A549 (cell line): ENCODE measurements around the gene TIMM10. TPM values are rescaled to one million over a fixed set of nuclear protein-coding genes. Genes with fewer than 3 reads are reported as not detected.
A peak's percentile ranks its signal among the peaks of the same experiment; 100 is the strongest.

Source experiments
- ATAC-seq, 2 experiments: fragments of 200-7000 bp in 1 of 2; fragments of >200 bp in 1 of 2; cut with Nextera tagmentation in 1 of 2; cut with Tn5 transposase in 1 of 2; 3 replicates each; pipeline versions ENCODE4 v1.8.0 to v1.9.1; 2018 to 2020; ENCODE audit warnings: mild to moderate bottlenecking in 1 of 2, moderate library complexity in 1 of 2
- CTCF ChIA-PET: fragments of 300-600 bp; sonication (Branson Sonifier 250); formaldehyde crosslinking; extraction: SDS; loops from one replicate; lab custom pipeline; 2021; ENCODE audit warnings: antibody characterized with exemption, inconsistent platforms; lab: Yijun Ruan, JAX
- POLR2A ChIA-PET: fragments of 350-600 bp; formaldehyde crosslinking; extraction: SDS; loops from one replicate; lab custom pipeline; 2021; ENCODE audit warnings: antibody characterized with exemption, inconsistent platforms; lab: Yijun Ruan, JAX
- DNase-seq, 2 experiments: peaks; one replicate each; pipeline versions ENCODE4 v3.0.0 to v3.0.0-alpha.2; 2011 to 2016; ENCODE audit warnings: low read depth in 1 of 2, low spot score in 1 of 2
- FAIRE-seq: peaks from 2 replicates; lab custom pipeline; 2011; peaks lifted over from hg19 to GRCh38; lab: Jason Lieb, UNC
- H3K27ac ChIP-seq, 2 experiments: fragments of >200 bp; sonication (Bioruptor Twin); formaldehyde crosslinking; 3 replicates each; pipeline ENCODE4 v1.5.1; 2016 to 2017
- H3K4me1 ChIP-seq: fragments of >200 bp; sonication (Bioruptor Twin); formaldehyde crosslinking; 3 replicates; pipeline ENCODE4 v1.6.1; 2016
- H3K4me2 ChIP-seq: fragments of >200 bp; sonication (Bioruptor Twin); formaldehyde crosslinking; 3 replicates; pipeline ENCODE4 v1.6.1; 2016
- H3K4me3 ChIP-seq: fragments of >200 bp; sonication (Bioruptor Twin); formaldehyde crosslinking; 3 replicates; pipeline ENCODE4 v1.5.1; 2016
- H3K9me3 ChIP-seq: fragments of >200 bp; sonication (Bioruptor Twin); formaldehyde crosslinking; 3 replicates; pipeline ENCODE4 v1.6.1; 2016
- ESRRA ChIP-seq: fragments of 150-350 bp; IDR thresholded peaks from 2 replicates; pipeline ENCODE4 v1.6.1; 2014; ENCODE audit warnings: mild to moderate bottlenecking, low read length, borderline replicate concordance
- FOXS1 ChIP-seq: fragments of 250-450 bp; sonication (Bioruptor Pico); IDR thresholded peaks from 2 replicates; pipeline ENCODE4 v1.5.0; 2020; ENCODE audit warnings: mild to moderate bottlenecking, moderate library complexity
- JUN ChIP-seq, 2 experiments: fragments of >200 bp; sonication (Bioruptor Twin); formaldehyde crosslinking; IDR thresholded peaks; 2 replicates in 1 of 2; 3 replicates in 1 of 2; pipeline ENCODE4 v1.6.1; 2016 to 2017
- KDM1A ChIP-seq: fragments of 200-600 bp; sonication (generic); IDR thresholded peaks from 2 replicates; pipeline ENCODE4 v1.6.1; 2016; ENCODE audit warnings: low read depth, mild to moderate bottlenecking
- KDM5A ChIP-seq: fragments of 200-600 bp; sonication (generic); IDR thresholded peaks from 2 replicates; pipeline ENCODE4 v1.6.1; 2016; ENCODE audit warnings: antibody characterized with exemption, mild to moderate bottlenecking
- MAZ ChIP-seq: fragments of 150-350 bp; IDR thresholded peaks from 2 replicates; pipeline ENCODE4 v1.6.1; 2014; ENCODE audit warnings: antibody characterized with exemption, low read depth, low read length, borderline replicate concordance
- NPAS2 ChIP-seq: fragments of 250-450 bp; sonication (Bioruptor Pico); IDR thresholded peaks from 2 replicates; pipeline ENCODE4 v1.8.0; 2022; ENCODE audit warnings: mild to moderate bottlenecking, moderate library complexity, borderline replicate concordance
- POLR2A ChIP-seq: IDR thresholded peaks from 2 replicates; pipeline ENCODE4 v1.6.1; 2012; ENCODE audit warnings: mild to moderate bottlenecking, low read length
- RAD21 ChIP-seq, 2 experiments: fragments of >200 bp in 1 of 2; sonication (Bioruptor Twin) in 1 of 2; formaldehyde crosslinking in 1 of 2; IDR thresholded peaks in 1 of 2; conservative IDR thresholded peaks in 1 of 2; 2 replicates in 1 of 2; 3 replicates in 1 of 2; pipeline ENCODE4 v1.6.1; 2012 to 2018; ENCODE audit warnings: inconsistent platforms in 1 of 2
- SMC3 ChIP-seq: fragments of >200 bp; sonication (Bioruptor Twin); formaldehyde crosslinking; IDR thresholded peaks from 3 replicates; pipeline ENCODE4 v1.6.1; 2018; ENCODE audit warnings: inconsistent platforms
- SREBF2 ChIP-seq: fragments of 450-650 bp; IDR thresholded peaks from 2 replicates; pipeline ENCODE4 v1.6.1; 2014; ENCODE audit warnings: mild to moderate bottlenecking, moderate library complexity
- TP53 ChIP-seq: fragments of 250-450 bp; sonication (Bioruptor Pico); IDR thresholded peaks from 2 replicates; pipeline ENCODE4 v1.5.0; 2021; ENCODE audit warnings: mild to moderate bottlenecking, moderate library complexity
- WGBS: methylation state at CpG from one replicate; pipeline ENCODE4 v1.1.6; 2017; ENCODE audit errors: missing lambda C conversion rate; 5-methylcytosine and 5-hydroxymethylcytosine counted together
- polyA plus RNA-seq, 4 experiments: library from polyadenylated mRNA; depleted of rRNA in 3 of 4; stranded (reverse); fragments of >200 nt; fragmentation: RNase III in 1 of 4; extraction: RNeasy Plus Mini Kit Qiagen cat#74134 plus additional on column Dnase treatment in 1 of 4; gene quantifications; 2 replicates in 3 of 4; 3 replicates in 1 of 4; pipeline ENCODE4 v1.2.3, GENCODE V29; 2011 to 2017
- TF ChIP-seq, protein P1 (sequence below): fragments of 200-600 bp; sonication (generic); IDR thresholded peaks from 2 replicates; pipeline ENCODE4 v1.6.1; 2016; ENCODE audit warnings: antibody characterized with exemption, mild to moderate bottlenecking, moderate library complexity
- TF ChIP-seq, protein P2 (sequence below): fragments of >200 bp; sonication (Bioruptor Twin); formaldehyde crosslinking; IDR thresholded peaks from 3 replicates; pipeline ENCODE4 v1.5.1; 2016
- TF ChIP-seq, protein P3 (sequence below): fragments of 250-450 bp; sonication (Bioruptor Pico); IDR thresholded peaks from 2 replicates; pipeline ENCODE4 v1.5.0; 2021; ENCODE audit warnings: mild to moderate bottlenecking, moderate library complexity, borderline replicate concordance

TIMM10 gene
- polyA plus RNA-seq, 2 of the 4 experiments (the other 2 are of a cell fraction), result 179 to 248 TPM

DNA sequence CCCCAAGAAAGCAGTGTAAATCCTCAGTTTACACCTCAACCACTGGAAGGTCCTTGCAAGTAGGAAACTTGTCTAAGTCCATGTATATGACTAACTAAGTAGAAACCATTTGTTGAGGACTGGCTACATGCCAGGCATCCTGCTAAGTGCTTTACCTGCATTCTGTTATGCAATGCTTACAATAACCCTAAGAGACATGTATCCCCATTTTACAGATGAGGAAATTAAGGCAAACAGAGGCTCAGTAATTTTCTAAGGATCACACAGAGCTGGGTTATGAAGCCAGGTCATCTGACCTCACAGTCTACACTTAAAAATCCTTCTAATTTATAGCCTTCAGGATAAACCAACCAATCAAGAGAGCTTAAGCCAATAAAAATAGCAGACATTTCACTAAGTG is 1.5 kb downstream of the TIMM10 start:
- peaks cover 12% of the 10 kb centered on the region for H3K4me1 ChIP-seq
- ChIA-PET CTCF (interaction anchor here (0.6 to 11.3 kb wide), 11 partner anchors 13 to 181 kb away, joined by 3 to 299 read pairs (median 32); partner anchors contain the start of genes RTN4RL2 and SLC43A1), POLR2A (no interaction called here)
- DNase-seq (no peak), ATAC-seq (no peak), FAIRE-seq (no peak)
- peak overlapping the region; percentile 99 for H3K4me2 ChIP-seq
- no peak overlapping the region for H3K27ac ChIP-seq
- no peaks in the 10 kb centered on the region for H3K9me3 ChIP-seq
- no peak overlapping the region for H3K4me3 ChIP-seq
- TF ChIP-seq, protein P1, sequence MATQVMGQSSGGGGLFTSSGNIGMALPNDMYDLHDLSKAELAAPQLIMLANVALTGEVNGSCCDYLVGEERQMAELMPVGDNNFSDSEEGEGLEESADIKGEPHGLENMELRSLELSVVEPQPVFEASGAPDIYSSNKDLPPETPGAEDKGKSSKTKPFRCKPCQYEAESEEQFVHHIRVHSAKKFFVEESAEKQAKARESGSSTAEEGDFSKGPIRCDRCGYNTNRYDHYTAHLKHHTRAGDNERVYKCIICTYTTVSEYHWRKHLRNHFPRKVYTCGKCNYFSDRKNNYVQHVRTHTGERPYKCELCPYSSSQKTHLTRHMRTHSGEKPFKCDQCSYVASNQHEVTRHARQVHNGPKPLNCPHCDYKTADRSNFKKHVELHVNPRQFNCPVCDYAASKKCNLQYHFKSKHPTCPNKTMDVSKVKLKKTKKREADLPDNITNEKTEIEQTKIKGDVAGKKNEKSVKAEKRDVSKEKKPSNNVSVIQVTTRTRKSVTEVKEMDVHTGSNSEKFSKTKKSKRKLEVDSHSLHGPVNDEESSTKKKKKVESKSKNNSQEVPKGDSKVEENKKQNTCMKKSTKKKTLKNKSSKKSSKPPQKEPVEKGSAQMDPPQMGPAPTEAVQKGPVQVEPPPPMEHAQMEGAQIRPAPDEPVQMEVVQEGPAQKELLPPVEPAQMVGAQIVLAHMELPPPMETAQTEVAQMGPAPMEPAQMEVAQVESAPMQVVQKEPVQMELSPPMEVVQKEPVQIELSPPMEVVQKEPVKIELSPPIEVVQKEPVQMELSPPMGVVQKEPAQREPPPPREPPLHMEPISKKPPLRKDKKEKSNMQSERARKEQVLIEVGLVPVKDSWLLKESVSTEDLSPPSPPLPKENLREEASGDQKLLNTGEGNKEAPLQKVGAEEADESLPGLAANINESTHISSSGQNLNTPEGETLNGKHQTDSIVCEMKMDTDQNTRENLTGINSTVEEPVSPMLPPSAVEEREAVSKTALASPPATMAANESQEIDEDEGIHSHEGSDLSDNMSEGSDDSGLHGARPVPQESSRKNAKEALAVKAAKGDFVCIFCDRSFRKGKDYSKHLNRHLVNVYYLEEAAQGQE, result no peak
- 0 out of 2 replicates have a peak, but pooled peaks have one; percentile 59 for TF ChIP-seq KDM1A

DNA sequence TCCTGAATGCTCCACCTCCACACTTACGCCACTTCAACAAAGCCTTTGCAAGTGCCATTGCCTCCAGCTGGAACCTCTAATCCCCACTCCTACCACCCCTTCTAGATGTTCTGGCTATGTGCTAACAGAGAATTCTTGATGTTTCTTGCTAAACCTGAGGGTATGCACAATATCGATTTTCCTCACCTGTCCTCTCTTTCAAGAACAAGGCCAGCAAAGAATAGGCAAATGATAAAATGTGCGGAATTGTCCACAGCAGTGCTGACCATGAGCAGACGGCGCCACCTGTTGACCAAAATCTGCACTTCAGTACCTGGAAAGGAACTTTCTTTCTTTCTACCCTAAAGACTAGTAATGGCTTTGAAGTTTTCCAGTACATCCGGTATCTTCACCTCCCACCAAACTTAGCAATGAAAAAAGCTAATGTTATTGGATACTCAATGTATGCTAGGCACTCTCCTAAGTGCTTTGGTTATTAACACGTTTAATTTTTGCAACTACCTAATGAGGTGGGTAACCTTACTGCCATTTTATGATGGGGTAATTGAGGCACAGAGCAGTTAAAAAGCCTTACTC is 3.4 kb downstream of the TIMM10 start:
- no peak for FAIRE-seq
- ChIA-PET POLR2A (interaction anchor here (1.3 to 1.5 kb wide), 2 partner anchors 34 to 171 kb away, joined by 3 to 5 read pairs; no protein-coding TSS in a partner anchor), CTCF (interaction anchor here (0.7 to 11.3 kb wide), 55 partner anchors 9 to 994 kb away, joined by 3 to 299 read pairs (median 5); partner anchors contain the start of genes P2RX3, RTN4RL2, SLC43A1 and SMTNL1)
- ATAC-seq, result peak in 1 of 2 experiments; percentile 36; a peak in 3 of 6 replicates
- WGBS, result 22% methylated on average over 7 of the region's 7 CpGs
- TF ChIP-seq KDM5A (peak; percentile 50; the same call in 1 of the 2 replicates), RAD21 (conservative IDR thresholded peaks at IDR 0.05 in 1 of 2, IDR thresholded peaks at IDR 0.05 in 1 of 2) (peak; percentile 90 to 92), SMC3 (peak; percentile 81), SREBF2 (no peak), NPAS2 (no peak)
- TF ChIP-seq, protein P2, sequence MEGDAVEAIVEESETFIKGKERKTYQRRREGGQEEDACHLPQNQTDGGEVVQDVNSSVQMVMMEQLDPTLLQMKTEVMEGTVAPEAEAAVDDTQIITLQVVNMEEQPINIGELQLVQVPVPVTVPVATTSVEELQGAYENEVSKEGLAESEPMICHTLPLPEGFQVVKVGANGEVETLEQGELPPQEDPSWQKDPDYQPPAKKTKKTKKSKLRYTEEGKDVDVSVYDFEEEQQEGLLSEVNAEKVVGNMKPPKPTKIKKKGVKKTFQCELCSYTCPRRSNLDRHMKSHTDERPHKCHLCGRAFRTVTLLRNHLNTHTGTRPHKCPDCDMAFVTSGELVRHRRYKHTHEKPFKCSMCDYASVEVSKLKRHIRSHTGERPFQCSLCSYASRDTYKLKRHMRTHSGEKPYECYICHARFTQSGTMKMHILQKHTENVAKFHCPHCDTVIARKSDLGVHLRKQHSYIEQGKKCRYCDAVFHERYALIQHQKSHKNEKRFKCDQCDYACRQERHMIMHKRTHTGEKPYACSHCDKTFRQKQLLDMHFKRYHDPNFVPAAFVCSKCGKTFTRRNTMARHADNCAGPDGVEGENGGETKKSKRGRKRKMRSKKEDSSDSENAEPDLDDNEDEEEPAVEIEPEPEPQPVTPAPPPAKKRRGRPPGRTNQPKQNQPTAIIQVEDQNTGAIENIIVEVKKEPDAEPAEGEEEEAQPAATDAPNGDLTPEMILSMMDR, result peak; percentile 96
- Histone ChIP-seq H3K4me3 (no peak overlapping the region), H3K4me1 (peaks cover 12% of the 10 kb centered on the region), H3K4me2 (no peak overlapping the region), H3K27ac (no peak overlapping the region), H3K9me3 (no peaks in the 10 kb centered on the region)
- DNase-seq, result peak; percentile 46 to 64

DNA sequence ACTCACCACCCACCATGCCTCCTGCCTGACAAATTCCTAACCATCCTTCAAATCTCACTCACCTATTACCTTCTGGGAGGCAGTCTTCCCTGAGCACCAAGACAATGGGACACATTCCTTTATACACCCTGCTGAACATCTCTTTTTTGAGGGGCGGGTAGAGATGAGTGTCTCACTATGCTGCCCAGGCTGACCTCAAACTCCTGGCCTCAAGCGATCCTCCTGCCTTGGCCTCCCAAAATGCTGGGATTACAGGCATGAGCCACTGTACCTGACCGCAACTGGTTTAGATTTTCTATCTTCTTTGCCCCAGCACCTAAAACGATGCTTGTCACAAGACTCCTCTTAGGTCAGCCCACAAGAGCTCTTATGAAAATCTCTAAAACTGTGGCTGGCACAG is 7.1 kb downstream of the TIMM10 start:
- Histone ChIP-seq H3K4me2 (no peak overlapping the region), H3K4me3 (no peak overlapping the region), H3K9me3 (no peaks in the 10 kb centered on the region), H3K4me1 (no peaks in the 10 kb centered on the region), H3K27ac (no peak overlapping the region)
- ATAC-seq (no peak), DNase-seq (no peak), FAIRE-seq (no peak)
- POLR2A ChIA-PET, result interaction anchor here (2.2 kb wide), 1 partner anchor 178 kb away, joined by 8 read pairs; no protein-coding TSS in a partner anchor
- CTCF ChIA-PET, result interaction anchor here (0.6 to 11.3 kb wide), 6 partner anchors 7 to 175 kb away, joined by 4 to 299 read pairs (median 122); partner anchors contain the start of genes RTN4RL2 and SLC43A1
- 74% methylated on average over 4 of the region's 4 CpGs for WGBS
- TF ChIP-seq FOXS1 (CRISPR knock-in tag), result no peak

DNA sequence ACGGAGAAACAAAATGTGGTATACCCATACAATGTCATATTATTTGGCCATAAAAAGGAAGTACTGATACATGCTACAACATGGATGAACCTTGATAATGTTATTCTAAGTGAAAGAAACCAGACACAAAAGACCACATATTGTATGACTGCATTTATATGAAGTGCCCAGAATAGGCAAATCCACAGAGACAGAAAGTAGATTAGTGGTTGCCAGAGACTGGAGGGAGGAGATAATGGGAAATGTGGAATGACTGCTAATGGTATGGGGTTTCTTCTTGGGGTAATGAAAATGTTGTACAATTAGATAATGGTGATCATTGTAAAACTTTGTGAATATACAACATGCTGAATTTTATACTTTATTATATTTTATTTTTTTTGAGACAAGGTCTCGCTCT is 9.4 kb downstream of the TIMM10 start:
- 92% methylated on average over 2 of the region's 2 CpGs for WGBS
- POLR2A ChIA-PET, result no interaction called here

More for the DNA sequence above, 9.4 kb downstream of the TIMM10 start:
- H3K4me2 ChIP-seq, result no peak overlapping the region
- FAIRE-seq, result no peak
- H3K9me3 ChIP-seq, result no peaks in the 10 kb centered on the region
- H3K27ac ChIP-seq, result no peak overlapping the region
- H3K4me1 ChIP-seq, result peaks cover 2% of the 10 kb centered on the region; the same call in 1 of the 3 replicates
- CTCF ChIA-PET, result interaction anchor here (0.6 to 8.6 kb wide), 6 partner anchors 19 to 230 kb away, joined by 3 to 67 read pairs (median 4); partner anchors contain the start of genes BTBD18 and RTN4RL2
- TF ChIP-seq, protein P3, sequence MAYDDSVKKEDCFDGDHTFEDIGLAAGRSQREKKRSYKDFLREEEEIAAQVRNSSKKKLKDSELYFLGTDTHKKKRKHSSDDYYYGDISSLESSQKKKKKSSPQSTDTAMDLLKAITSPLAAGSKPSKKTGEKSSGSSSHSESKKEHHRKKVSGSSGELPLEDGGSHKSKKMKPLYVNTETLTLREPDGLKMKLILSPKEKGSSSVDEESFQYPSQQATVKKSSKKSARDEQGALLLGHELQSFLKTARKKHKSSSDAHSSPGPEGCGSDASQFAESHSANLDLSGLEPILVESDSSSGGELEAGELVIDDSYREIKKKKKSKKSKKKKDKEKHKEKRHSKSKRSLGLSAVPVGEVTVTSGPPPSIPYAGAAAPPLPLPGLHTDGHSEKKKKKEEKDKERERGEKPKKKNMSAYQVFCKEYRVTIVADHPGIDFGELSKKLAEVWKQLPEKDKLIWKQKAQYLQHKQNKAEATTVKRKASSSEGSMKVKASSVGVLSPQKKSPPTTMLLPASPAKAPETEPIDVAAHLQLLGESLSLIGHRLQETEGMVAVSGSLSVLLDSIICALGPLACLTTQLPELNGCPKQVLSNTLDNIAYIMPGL (CRISPR knock-in tag), result no peak
- TF ChIP-seq MAZ, result no peak
- no peak for TF ChIP-seq ESRRA
- no peak for TF ChIP-seq TP53 (CRISPR knock-in tag)
- no peak for TF ChIP-seq JUN (IDR thresholded peaks at IDR 0.05)
- no peak for TF ChIP-seq FOXS1 (CRISPR knock-in tag)
- TF ChIP-seq RAD21 (conservative IDR thresholded peaks at IDR 0.05 in 1 of 2, IDR thresholded peaks at IDR 0.05 in 1 of 2), result no peak
- no peak for TF ChIP-seq POLR2A
- TF ChIP-seq, all 56 proteins: peak for 0
- no peak overlapping the region for H3K4me3 ChIP-seq
- DNase-seq, result no peak
- no peak for ATAC-seq
